Measurements from ENCODE around the gene SH3TC1.

DNA sequence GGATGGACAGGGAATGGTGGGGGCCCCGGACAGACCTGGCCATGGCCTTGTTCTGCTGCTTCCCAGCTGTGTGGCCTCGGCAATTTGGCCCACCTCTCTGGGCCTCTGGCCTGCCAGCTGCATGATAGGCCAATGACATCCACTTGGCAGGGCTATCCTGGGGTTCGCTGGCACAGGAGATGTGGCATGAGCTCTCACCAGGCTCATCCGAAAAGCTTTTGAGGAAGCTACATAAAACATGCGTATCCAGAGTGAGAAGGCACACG is 18.1 kb downstream of the SH3TC1 start:
- TF ChIP-seq, protein P1, sequence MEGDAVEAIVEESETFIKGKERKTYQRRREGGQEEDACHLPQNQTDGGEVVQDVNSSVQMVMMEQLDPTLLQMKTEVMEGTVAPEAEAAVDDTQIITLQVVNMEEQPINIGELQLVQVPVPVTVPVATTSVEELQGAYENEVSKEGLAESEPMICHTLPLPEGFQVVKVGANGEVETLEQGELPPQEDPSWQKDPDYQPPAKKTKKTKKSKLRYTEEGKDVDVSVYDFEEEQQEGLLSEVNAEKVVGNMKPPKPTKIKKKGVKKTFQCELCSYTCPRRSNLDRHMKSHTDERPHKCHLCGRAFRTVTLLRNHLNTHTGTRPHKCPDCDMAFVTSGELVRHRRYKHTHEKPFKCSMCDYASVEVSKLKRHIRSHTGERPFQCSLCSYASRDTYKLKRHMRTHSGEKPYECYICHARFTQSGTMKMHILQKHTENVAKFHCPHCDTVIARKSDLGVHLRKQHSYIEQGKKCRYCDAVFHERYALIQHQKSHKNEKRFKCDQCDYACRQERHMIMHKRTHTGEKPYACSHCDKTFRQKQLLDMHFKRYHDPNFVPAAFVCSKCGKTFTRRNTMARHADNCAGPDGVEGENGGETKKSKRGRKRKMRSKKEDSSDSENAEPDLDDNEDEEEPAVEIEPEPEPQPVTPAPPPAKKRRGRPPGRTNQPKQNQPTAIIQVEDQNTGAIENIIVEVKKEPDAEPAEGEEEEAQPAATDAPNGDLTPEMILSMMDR (IDR thresholded peaks at IDR 0.05 in 8 of 11, conservative IDR thresholded peaks at IDR 0.05 in 3 of 11): no peak
- no peak for TF ChIP-seq POLR2A (IDR thresholded peaks at IDR 0.05)
- no peak for TF ChIP-seq POLR2AphosphoS5 (IDR thresholded peaks at IDR 0.05)
